DND-41 (cell line): Measurements from ENCODE around the gene ANKRD49.

Experiments used
- ATAC-seq: fragments of 200-7000 bp; cut with Tn5 transposase; 3 replicates; pipeline ENCODE4 v1.9.1; 2021; ENCODE audit warnings: low read depth; ENCODE audit not compliant: insufficient read depth
- DNase-seq: peaks from one replicate; pipeline ENCODE4 v3.0.0-alpha.2; 2020
- H2AFZ ChIP-seq: 2 replicates; pipeline ENCODE4 v1.6.0; 2012; ENCODE audit warnings: low read depth, low read length
- H3K27ac ChIP-seq: 2 replicates; pipeline ENCODE4 v1.5.1; 2012; ENCODE audit warnings: low read length, inconsistent platforms
- H3K27me3 ChIP-seq: fragments of 200-600 bp; sonication (generic); 2 replicates; pipeline ENCODE4 v1.6.0; 2012; ENCODE audit warnings: low read length, mild to moderate bottlenecking, inconsistent platforms; ENCODE audit not compliant: insufficient read depth, poor library complexity
- H3K36me3 ChIP-seq: 2 replicates; pipeline ENCODE4 v1.5.1; 2012; ENCODE audit warnings: low read length, inconsistent platforms; ENCODE audit not compliant: insufficient read depth
- H3K4me1 ChIP-seq: 2 replicates; pipeline ENCODE4 v1.5.1; 2012; ENCODE audit warnings: mild to moderate bottlenecking, low read length; ENCODE audit not compliant: insufficient read depth
- H3K4me2 ChIP-seq: 2 replicates; pipeline ENCODE4 v1.6.0; 2012; ENCODE audit warnings: mild to moderate bottlenecking, moderate library complexity, low read length, inconsistent platforms; ENCODE audit not compliant: insufficient read depth
- H3K4me3 ChIP-seq, 2 experiments: fragments of 200-600 bp in 1 of 2; shearing (Covaris generic) in 1 of 2; 2 replicates each; pipeline ENCODE4 v1.5.1; 2012 to 2016; ENCODE audit warnings: inconsistent platforms in 2 of 2, low read length in 2 of 2, mild to moderate bottlenecking in 2 of 2, low read depth in 1 of 2, moderate library complexity in 1 of 2
- H3K79me2 ChIP-seq: 2 replicates; pipeline ENCODE4 v1.6.0; 2012; ENCODE audit warnings: low read length, inconsistent platforms; ENCODE audit not compliant: insufficient read depth
- H3K9ac ChIP-seq: 2 replicates; pipeline ENCODE4 v1.6.0; 2012; ENCODE audit warnings: low read depth, mild to moderate bottlenecking, inconsistent platforms, low read length, moderate library complexity
- H3K9me3 ChIP-seq: 2 replicates; pipeline ENCODE4 v1.5.1; 2012; ENCODE audit warnings: low read length, moderate library complexity, mild to moderate bottlenecking, inconsistent platforms; ENCODE audit not compliant: insufficient read depth, severe bottlenecking
- H4K20me1 ChIP-seq: 2 replicates; pipeline ENCODE4 v1.6.0; 2012; ENCODE audit warnings: low read length; ENCODE audit not compliant: insufficient read depth
- CTCF ChIP-seq: IDR thresholded peaks from 2 replicates; pipeline ENCODE4 v1.5.1; 2012; ENCODE audit warnings: borderline replicate concordance, low read length, moderate library complexity, mild to moderate bottlenecking; ENCODE audit not compliant: poor library complexity, severe bottlenecking; ENCODE audit errors: extremely low read depth
- EZH2 ChIP-seq: IDR thresholded peaks from 3 replicates; pipeline ENCODE4 v1.6.1; 2012; ENCODE audit warnings: borderline replicate concordance, low read depth, mild to moderate bottlenecking, moderate library complexity, low read length, inconsistent platforms; ENCODE audit not compliant: severe bottlenecking

ANKRD49 gene

DNA sequence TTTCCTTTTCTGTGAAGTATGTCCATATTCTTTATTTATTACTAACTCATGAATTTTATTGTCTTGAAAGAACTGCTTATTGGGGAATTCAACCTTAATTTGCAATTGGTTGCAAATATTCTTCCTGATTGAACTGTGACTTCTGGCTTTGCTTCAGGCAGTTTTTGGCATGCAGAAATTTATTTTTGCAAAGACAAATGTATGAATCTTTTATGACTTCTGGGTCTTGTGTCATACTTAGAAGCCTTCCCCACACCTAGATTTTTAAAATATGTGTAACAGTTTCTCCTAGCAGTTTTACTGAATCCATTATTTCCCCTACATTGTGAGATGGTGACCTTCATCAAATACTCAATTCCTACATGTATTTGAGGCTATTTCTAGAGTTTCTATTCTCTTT lies 12.4 kb upstream of the ANKRD49 start:
- Histone ChIP-seq H3K27me3 (no peaks in the 10 kb centered on the region), H3K27ac (no peak overlapping the region), H3K4me3 (no peak overlapping the region), H3K9me3 (no peaks in the 10 kb centered on the region), H3K79me2 (no peaks in the 10 kb centered on the region; the same call in 1 of the 2 replicates), H3K9ac (no peak overlapping the region), H2AFZ (no peak overlapping the region), H3K4me1 (no peaks in the 10 kb centered on the region), H4K20me1 (no peaks in the 10 kb centered on the region), H3K36me3 (peaks cover 88% of the 10 kb centered on the region), H3K4me2 (no peak overlapping the region)
- TF ChIP-seq EZH2: no peak
- TF ChIP-seq CTCF: no peak
- ATAC-seq: no peak
- DNase-seq: no peak

DNA sequence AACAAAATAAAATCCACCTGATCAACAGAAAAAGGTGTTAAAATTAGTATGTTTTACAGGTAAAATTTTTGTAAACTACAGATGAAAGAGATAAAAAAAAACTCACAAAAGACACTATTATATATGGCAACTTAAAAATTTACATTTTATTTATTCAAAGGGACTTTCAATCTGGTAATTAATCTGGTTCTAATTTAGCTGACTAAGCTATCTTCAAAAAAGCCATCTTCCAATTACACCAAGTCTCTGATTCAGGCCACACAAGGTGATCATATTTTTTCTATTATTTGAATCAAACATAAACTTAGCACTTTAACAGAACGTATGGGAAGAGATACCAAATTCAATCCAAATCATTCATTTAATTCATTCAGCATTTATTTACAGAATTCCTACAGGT lies 7.7 kb upstream of the ANKRD49 start:
- H3K9me3 ChIP-seq: no peaks in the 10 kb centered on the region

DNA sequence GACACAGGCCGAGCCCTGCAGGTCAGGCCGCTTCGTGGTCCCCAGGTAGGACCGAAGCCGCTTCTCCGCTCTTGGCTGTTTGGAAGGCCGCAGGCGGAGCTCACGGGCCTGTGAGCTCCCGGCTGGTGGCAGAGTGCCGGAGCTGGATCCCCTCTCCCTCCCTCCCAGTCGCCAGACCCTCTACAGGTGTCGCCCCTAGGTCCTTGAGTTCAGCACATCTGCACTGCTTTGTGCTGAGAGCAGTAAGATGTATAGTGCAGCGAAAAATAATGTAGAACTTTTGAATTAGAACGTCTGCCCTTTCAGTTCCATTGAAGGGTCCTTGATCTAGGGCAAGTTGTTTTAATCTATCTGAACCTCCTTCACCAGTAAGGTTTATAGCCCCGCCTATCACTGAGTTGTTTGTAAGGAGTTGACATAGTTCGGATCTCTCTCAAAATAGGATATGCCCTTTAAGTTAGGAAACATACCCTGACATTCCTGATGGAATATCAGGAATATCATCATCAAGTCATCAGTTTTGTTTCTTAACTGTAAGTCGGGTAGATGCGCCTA lies 419 bp downstream of the ANKRD49 start:
- no peak for TF ChIP-seq EZH2
- no peak for TF ChIP-seq CTCF
- ATAC-seq (peak; percentile 67), DNase-seq (no peak)
- peaks cover 63% of the 10 kb centered on the region for H3K79me2 ChIP-seq
- H3K9ac ChIP-seq: peak overlapping the region; percentile 92
- H3K4me1 ChIP-seq: peaks cover 35% of the 10 kb centered on the region
- peaks cover 9% of the 10 kb centered on the region for H4K20me1 ChIP-seq
- H3K27ac ChIP-seq: peak overlapping the region; percentile 78
- peaks cover 51% of the 10 kb centered on the region for H3K36me3 ChIP-seq
- no peaks in the 10 kb centered on the region for H3K9me3 ChIP-seq
- no peaks in the 10 kb centered on the region for H3K27me3 ChIP-seq
- peak overlapping the region; percentile 89 for H3K4me2 ChIP-seq
- H3K4me3 ChIP-seq: peak overlapping the region; percentile 85 to 87
- peak overlapping the region; percentile 79 for H2AFZ ChIP-seq

More for the DNA sequence above, 7.7 kb upstream of the ANKRD49 start:
- DNase-seq: no peak
- no peak overlapping the region for H3K9ac ChIP-seq
- peaks cover 95% of the 10 kb centered on the region for H3K36me3 ChIP-seq
- no peaks in the 10 kb centered on the region for H3K27me3 ChIP-seq
- H3K4me3 ChIP-seq: no peak overlapping the region
- H2AFZ ChIP-seq: no peak overlapping the region
- H4K20me1 ChIP-seq: no peaks in the 10 kb centered on the region
- H3K4me1 ChIP-seq: peaks cover 3% of the 10 kb centered on the region; the same call in 1 of the 2 replicates
- H3K4me2 ChIP-seq: no peak overlapping the region
- ATAC-seq: no peak
- TF ChIP-seq CTCF: no peak
- TF ChIP-seq EZH2: no peak
- H3K79me2 ChIP-seq: peaks cover 28% of the 10 kb centered on the region
- H3K27ac ChIP-seq: no peak overlapping the region

DNA sequence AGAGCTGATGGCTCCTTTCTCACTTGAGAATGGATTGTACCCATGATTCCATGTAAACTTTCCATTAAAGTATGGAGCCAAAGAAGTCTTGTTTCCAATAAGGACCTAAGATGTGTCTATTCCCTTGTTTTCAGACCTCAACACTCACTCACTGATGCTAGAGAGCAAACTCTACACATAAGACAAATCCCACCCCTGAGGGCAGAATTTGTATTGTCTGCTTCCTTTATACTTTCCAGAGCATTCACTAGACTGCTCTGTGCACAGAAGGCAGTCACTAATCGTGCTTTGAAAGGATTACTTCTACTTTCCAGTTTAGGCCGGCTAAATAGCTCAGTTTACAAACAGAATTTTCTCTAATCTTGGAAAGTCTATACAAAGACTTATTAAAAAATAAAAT lies 6.4 kb downstream of the ANKRD49 start:
- no peak overlapping the region for H3K4me3 ChIP-seq
- H3K27ac ChIP-seq: no peak overlapping the region
- ATAC-seq (no peak), DNase-seq (no peak)
- H3K36me3 ChIP-seq: peaks cover 46% of the 10 kb centered on the region
- no peak overlapping the region for H3K9ac ChIP-seq
- peaks cover 7% of the 10 kb centered on the region for H3K4me1 ChIP-seq
- H3K9me3 ChIP-seq: no peaks in the 10 kb centered on the region
- H3K27me3 ChIP-seq: no peaks in the 10 kb centered on the region
- H3K4me2 ChIP-seq: no peak overlapping the region
- TF ChIP-seq CTCF (no peak), EZH2 (no peak)
- H2AFZ ChIP-seq: no peak overlapping the region
- peaks cover 9% of the 10 kb centered on the region for H3K79me2 ChIP-seq
- peaks cover 6% of the 10 kb centered on the region; the same call in 1 of the 2 replicates for H4K20me1 ChIP-seq
